ENCODE measurements around the gene AKAP9. TPM values are rescaled to one million over a fixed set of nuclear protein-coding genes. Genes with fewer than 3 reads are reported as not detected.
"Not testable (repeated sequence)": the region's sequence is repeated elsewhere in the genome, so short reads cannot be mapped to it uniquely, and the experiment has no call there.

The AKAP9 gene
- total RNA-seq, 1 experiment from 2014 or later: 30.1 TPM

- DNase-seq (ENCODE audit: extremely low read depth, low read depth): no peak
Observed at GRCh38 chr7:92053312-92053711, 112.7 kb downstream of the AKAP9 start.

DNA sequence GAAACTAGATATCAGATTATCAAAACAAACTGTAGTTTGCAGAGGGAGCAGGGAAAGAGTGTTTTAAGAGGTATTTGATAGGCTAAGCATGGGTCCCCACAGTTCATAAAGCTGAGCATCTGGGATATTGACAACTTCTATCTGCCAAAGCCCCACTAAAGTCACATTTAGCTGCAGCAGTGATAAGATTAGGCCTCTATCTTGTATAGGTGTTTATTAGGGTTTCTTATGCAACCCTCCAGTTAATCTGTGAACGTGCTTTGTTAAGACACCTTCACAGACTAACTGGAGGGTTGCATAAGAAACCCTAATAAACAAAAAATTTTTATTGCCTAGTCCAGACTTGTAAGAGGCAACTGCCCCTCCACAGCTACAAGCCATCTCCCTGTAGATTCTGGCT, 115.6 kb downstream of the AKAP9 start:
- DNase-seq (ENCODE audit: extremely low read depth, low read depth): no peak

DNA sequence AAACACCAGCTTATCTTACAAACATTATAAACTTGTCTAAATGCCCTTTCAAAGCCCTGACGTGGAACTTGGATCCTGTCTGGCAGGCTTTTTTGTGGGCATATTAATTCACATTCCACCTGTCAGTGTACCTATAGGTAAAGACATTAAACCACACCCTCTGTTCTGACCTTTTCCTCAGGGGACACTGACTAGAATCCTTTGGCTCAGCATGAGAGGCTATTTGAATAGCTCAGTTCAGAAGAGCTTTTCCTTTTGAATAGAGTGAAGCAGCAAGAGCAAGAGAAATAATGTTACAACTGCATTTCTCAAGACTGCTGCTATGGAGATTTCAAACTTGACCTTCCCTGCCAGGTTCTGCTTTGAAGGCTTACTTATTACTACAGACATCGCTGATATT, 116.7 kb downstream of the AKAP9 start:
- DNase-seq (ENCODE audit: extremely low read depth, low read depth): no peak

DNA sequence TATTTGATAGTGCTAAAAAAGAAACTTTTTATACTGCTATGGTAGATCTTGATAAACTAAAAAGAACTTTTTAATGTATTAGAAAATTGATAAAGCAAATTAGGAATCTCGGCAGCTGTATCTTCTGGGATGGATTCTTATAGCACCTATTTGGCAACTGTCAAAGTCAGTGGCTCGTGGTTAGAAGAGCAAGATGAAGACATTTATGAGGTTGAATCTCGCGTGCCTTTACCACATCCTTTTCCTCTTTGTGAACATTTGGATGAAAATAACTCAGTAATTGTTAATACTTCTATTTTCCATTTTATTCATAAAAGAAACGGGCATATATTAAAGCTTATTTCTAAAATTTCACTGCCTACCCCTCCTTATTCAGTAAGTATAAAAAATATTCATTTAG, 117.4 kb downstream of the AKAP9 start:
- DNase-seq (ENCODE audit: extremely low read depth, low read depth): no peak

GRCh38 chr7:92058899-92059298, 118.2 kb downstream of the AKAP9 start:
- DNase-seq (ENCODE audit: extremely low read depth, low read depth): no peak

- no peak for DNase-seq (ENCODE audit: extremely low read depth, low read depth)
Observed at GRCh38 chr7:92061154-92061553, 120.5 kb downstream of the AKAP9 start.

- no peak for DNase-seq (ENCODE audit: extremely low read depth, low read depth)
Observed at GRCh38 chr7:92064438-92065029, 123.9 kb downstream of the AKAP9 start.

DNA sequence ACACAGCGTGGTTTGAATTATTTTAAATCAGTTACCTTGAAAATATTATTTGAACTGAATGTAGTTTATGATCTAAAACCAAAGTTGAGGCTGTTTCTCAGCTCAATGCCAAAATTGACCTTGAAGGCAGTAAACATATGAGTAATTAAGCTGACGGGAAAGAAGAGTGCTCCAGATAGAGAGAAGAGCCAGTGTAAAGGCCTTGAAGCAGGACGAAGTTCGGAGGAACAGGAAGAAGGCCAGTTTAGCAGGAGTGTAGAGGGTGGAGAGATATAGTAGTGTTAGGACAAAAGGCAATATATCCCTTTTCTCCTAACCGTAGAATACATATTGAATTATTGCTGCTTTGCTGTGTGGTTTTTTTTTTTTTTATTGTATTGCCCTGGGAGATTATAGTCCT, 130.4 kb downstream of the AKAP9 start:
- DNase-seq (ENCODE audit: extremely low read depth, low read depth): no peak

GRCh38 chr7:92072121-92072520, 131.5 kb downstream of the AKAP9 start:
- DNase-seq (ENCODE audit: extremely low read depth, low read depth): no peak

DNA sequence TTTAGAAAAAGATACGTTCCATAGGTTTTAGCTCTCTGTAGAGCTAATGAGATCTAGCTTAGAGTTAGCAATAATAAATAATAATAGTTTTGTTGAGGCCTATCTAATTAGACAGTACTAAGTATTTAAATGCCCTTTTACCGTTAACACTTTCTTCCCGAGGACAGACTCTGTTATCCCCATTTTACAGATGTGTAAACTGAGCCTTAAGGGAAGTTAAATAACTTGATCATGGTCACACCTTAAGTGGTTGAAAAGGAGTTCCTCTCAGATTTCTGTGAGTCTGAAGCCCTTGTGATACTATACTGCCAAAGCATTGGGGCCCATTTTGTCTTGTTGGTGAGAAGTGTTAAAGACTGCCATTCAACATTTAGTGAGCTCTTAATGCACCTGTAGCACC, 132.0 kb downstream of the AKAP9 start:
- no peak for DNase-seq (ENCODE audit: extremely low read depth, low read depth)

DNA sequence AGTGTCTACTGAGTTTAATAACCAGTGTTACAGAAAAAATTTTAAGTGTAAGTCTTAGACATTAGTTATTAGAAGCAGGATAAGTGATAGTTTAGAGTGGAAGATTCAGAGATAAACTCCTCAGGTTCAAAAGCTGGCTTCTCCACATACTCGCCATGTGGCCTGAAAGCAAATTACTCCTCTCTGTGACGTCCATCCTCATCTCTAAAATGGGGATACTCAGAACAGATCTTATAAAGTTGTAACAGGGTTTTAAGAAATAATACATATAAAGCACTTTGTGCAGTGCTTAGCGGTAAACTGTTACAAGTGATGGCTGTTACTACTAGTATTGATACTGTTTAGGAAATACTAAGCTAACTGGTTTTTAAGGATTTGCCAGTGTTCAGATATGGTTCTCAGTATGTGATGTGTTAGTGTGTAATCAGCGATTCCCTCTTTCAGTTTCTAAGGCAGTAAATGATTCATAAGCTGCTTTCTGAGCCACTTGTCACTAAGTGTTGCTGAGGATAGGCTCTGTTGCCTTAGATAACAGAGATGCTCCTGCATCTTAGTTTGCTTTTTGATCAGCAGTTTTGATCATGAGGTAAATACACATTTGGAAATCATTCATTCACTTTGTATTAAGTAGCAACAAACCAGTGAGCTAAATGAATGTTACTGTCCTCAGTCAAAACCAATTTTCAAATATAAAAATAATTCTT, 134.9 kb downstream of the AKAP9 start:
- no peak for DNase-seq (ENCODE audit: extremely low read depth, low read depth)

DNA sequence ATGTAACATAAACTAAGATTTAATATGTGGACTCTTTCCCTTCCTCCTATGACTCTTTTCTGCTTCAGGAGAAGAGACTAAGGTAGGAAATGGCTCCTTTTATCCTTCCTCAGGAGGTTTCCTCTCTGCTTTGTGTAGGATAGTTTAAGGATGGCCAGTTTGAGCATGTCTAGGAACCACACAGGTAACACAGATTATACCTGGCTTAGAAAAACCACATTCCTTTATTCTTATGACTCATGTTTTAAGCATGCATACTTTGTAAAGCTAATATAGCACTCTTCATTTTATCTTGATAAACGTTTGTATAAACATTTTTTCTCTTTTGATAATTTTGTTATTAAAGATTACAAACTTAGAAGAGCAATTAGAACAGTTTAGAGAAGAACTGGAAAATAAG, 135.8 kb downstream of the AKAP9 start:
- DNase-seq (ENCODE audit: extremely low read depth, low read depth): no peak

GRCh38 chr7:92083922-92084321, 143.3 kb downstream of the AKAP9 start:
- not testable (repeated sequence) for DNase-seq (ENCODE audit: extremely low read depth, low read depth)

DNA sequence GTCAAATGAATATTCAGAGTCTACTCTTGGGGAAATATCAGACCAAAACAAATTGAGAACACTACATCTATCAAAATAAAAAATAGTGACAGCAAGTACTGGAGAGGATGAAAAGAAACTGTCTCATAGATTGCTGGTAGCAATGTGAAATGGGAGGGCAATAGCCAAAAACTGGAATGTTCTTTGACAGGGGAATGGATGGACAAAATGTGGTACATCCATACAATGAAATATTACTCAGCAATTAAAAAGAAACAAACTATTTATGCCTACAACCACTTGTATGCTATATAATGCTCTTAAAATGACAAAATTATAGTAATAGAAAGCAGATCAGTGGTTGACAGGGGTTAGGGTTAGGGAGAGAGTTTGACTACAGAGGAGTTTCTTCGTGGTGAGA, 147.6 kb downstream of the AKAP9 start:
- no peak for DNase-seq (ENCODE audit: extremely low read depth, low read depth)

- DNase-seq (ENCODE audit: extremely low read depth, low read depth): no peak
Observed at GRCh38 chr7:92092210-92092609, 151.5 kb downstream of the AKAP9 start.

DNA sequence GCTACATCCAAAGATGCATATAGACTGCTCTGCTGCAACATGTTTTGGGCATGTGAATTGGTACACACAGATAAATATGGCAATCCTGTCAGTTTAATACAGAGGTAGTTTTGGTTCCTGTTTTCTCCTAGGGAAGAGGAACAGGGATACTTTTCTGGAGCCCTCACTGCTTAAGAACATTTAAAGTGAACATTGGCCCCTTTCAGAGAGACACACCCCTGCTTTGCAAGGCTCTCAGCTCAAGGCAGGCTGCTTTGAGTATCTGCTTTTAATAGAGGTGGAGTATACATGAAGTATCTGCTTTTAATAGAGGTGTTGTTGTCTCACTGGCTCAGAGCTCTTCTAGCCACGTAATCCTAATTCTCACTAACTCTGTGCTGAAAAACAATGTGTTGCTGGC, 154.7 kb downstream of the AKAP9 start:
- DNase-seq (ENCODE audit: extremely low read depth, low read depth): no peak

- no peak for DNase-seq (ENCODE audit: extremely low read depth, low read depth)
Observed at GRCh38 chr7:92100534-92100933, 159.9 kb downstream of the AKAP9 start.

DNA sequence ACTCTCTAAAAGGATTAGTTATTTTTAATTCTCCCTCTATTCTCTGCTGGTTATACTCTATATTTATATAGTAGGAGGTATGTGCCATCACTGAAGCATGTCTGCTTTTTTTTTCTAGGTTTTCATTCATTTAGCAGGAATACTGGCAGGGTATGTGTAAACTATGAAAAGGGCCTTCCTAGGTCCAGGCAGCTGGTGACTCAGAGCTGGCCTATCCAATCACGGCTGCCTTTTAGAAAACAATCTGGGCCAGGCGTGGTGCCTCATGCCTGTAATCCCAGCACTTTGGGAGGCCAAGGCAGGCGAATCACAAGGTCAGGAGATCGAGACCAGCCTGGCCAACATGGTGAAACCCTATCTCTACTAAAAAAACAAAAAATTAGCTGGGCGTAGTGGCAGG, 162.2 kb downstream of the AKAP9 start:
- not testable (repeated sequence) for DNase-seq (ENCODE audit: extremely low read depth, low read depth)

- DNase-seq (ENCODE audit: extremely low read depth, low read depth): no peak
Observed at GRCh38 chr7:92108821-92109220, 168.2 kb downstream of the AKAP9 start.

DNA sequence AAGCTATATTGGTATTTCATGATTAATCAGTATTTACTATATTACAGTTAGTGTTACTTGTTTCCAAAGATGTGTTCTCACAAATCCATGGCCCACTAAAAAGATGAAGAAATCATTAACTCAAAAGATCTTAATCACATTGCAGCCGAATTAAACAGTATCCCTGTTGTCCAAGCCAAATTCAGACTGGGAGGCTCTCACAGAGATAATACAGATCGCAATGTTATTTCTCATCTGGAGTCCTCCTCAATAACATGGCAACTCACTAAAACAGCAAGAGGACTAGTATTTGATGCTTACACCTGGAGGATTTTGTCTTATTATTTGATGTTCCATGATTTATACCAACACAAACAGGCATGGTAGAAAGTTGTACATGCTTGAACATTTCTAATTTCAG, 170.2 kb downstream of the AKAP9 start:
- DNase-seq (ENCODE audit: extremely low read depth, low read depth): no peak

DNA sequence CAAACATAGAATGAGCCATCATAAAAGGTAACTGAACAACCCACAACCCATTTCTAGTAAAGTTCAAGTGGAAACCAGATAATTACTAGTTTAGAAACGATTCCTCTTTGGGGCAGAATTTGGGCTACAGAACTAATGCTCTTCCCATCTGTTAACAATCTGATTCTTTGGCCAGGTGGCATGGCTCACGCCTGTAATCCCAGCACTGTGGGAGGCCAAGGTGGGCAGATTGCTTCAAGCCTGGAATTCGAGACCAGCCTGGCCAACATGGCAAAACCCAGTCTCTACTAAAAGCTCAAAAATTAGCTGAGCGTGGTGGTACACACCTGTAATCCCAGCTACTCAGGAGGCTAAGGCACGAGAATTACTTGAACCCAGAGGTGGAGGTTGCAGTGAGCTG, 175.2 kb downstream of the AKAP9 start:
- DNase-seq (ENCODE audit: extremely low read depth, low read depth): no peak

DNA sequence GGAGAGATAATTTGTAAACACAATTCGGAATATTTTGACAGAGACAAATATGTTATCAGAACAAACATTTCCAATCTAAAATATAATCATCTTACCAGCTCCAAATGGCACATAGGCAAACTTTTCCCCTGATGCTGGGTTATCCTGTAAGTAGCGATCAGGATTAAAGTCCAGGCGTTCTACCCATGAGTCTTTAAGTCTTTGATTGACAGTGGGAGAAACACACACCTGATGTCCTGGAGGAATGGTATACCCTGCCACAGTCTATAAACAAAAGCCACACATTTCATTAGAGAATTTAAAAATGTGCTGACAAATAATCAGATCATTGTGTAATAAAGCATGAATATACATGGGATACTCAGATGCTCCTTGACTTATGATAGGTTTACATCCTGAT, 176.3 kb downstream of the AKAP9 start:
- DNase-seq (ENCODE audit: extremely low read depth, low read depth): no peak
